ENCODE results near the gene APLF.

GRCh38 chr2:68432696-68433658, 34.4 kb upstream of the APLF start:
- no peak for TF ChIP-seq CTCF (IDR thresholded peaks at IDR 0.05)
- TF ChIP-seq POLR2A (IDR thresholded peaks at IDR 0.05): no peak

Data from ovary (tissue), 3 donors.